BJ (cell line): Measurements from ENCODE around the gene DYNC1LI1. TPM values are rescaled to one million over a fixed set of nuclear protein-coding genes. Genes with fewer than 3 reads are reported as not detected.

Experiments
- CTCF ChIA-PET: fragments of 350-600 bp; formaldehyde crosslinking; extraction: SDS; loops from one replicate; lab custom pipeline; 2021; ENCODE audit warnings: antibody characterized with exemption, inconsistent platforms; lab: Yijun Ruan, JAX
- POLR2A ChIA-PET: fragments of 300-600 bp; sonication (Branson Sonifier 250); formaldehyde crosslinking; extraction: SDS; loops from one replicate; lab custom pipeline; 2021; ENCODE audit warnings: antibody characterized with exemption; lab: Charles Lee
- DNase-seq: peaks from one replicate; pipeline ENCODE4 v3.0.0-alpha.2; 2011; ENCODE audit warnings: low read depth
- H3K27me3 ChIP-seq: 2 replicates; pipeline ENCODE4 v1.6.0; 2011; ENCODE audit warnings: low read length; ENCODE audit not compliant: control insufficient read depth, insufficient read depth
- H3K36me3 ChIP-seq: 2 replicates; pipeline ENCODE4 v1.5.1; 2011; ENCODE audit warnings: low read length; ENCODE audit not compliant: control insufficient read depth, insufficient read depth
- H3K4me3 ChIP-seq: 2 replicates; pipeline ENCODE4 v1.5.1; 2011; ENCODE audit warnings: low read depth, mild to moderate bottlenecking, control low read depth, low read length
- CTCF ChIP-seq: IDR thresholded peaks from 2 replicates; pipeline ENCODE4 v1.5.1; 2011; ENCODE audit warnings: low read depth, mild to moderate bottlenecking, control low read depth, inconsistent platforms, low read length, moderate library complexity; ENCODE audit not compliant: insufficient read depth
- polyA plus RNA-seq: library from polyadenylated mRNA; depleted of rRNA; stranded (reverse); fragments of >200 nt; gene quantifications from 2 replicates; pipeline ENCODE4 v1.2.3, GENCODE V29; 2011; rRNA removed
- small RNA-seq: library from RNA; depleted of rRNA; stranded (forward); fragments of <200 nt; gene quantifications from one replicate; pipeline ENCODE3, GENCODE V24; 2012; ENCODE audit warnings: low replicate concordance, low read depth; ENCODE audit not compliant: insufficient read length

The DYNC1LI1 gene
- polyA plus RNA-seq, 1 experiment, result 15.9 TPM

GRCh38 chr3:32482693-32483092 is 88.0 kb downstream of the DYNC1LI1 start:
- ChIA-PET POLR2A (no interaction called here), CTCF (interaction anchor here (1.2 kb wide), 1 partner anchor 15 kb away, joined by 3 read pairs; no protein-coding TSS in a partner anchor)
- no peak for DNase-seq
- TF ChIP-seq CTCF, result no peak
- no peak overlapping the region for H3K4me3 ChIP-seq
- no peaks in the 10 kb centered on the region for H3K27me3 ChIP-seq
- no peaks in the 10 kb centered on the region for H3K36me3 ChIP-seq

- Histone ChIP-seq H3K4me3 (no peak overlapping the region), H3K27me3 (no peaks in the 10 kb centered on the region), H3K36me3 (no peaks in the 10 kb centered on the region)
- no peak for DNase-seq
- no peak for TF ChIP-seq CTCF
- CTCF ChIA-PET, result interaction anchor here (1.2 kb wide), 1 partner anchor 14 kb away, joined by 3 read pairs; no protein-coding TSS in a partner anchor
- POLR2A ChIA-PET, result no interaction called here
These were observed 88.6 kb downstream of the DYNC1LI1 start for GRCh38 chr3:32481791-32482631.

GRCh38 chr3:32480604-32481003 is 90.1 kb downstream of the DYNC1LI1 start:
- TF ChIP-seq CTCF, result no peak
- H3K27me3 ChIP-seq, result no peaks in the 10 kb centered on the region
- no peak overlapping the region for H3K4me3 ChIP-seq
- DNase-seq, result no peak
- POLR2A ChIA-PET, result no interaction called here
- no peaks in the 10 kb centered on the region for H3K36me3 ChIP-seq
- CTCF ChIA-PET, result interaction anchor here (1.0 to 2.1 kb wide), 3 partner anchors 10 to 106 kb away, joined by 3 to 6 read pairs (median 4); no protein-coding TSS in a partner anchor

Small RNA genes within 50 kb of the gene (small RNA-seq; reads per million reads assigned to genes)
- 2.5 reads per million, percentile 26 among the genes with 10 or more reads in this experiment for gene MIR548AY

Other genes with a start within 250 kb of the DYNC1LI1 start
- 12.7 and 13.7 TPM in 2 replicates for gene CMTM7, start 179.0 kb downstream of the DYNC1LI1 start, polyA plus RNA-seq
- 22.8 and 47.4 TPM in 2 replicates for gene CMTM6, start 68.0 kb downstream of the DYNC1LI1 start, polyA plus RNA-seq
- 20.0 and 26.4 TPM in 2 replicates for gene CNOT10, start 114.3 kb upstream of the DYNC1LI1 start, polyA plus RNA-seq
- gene TRIM71, start 247.1 kb upstream of the DYNC1LI1 start, polyA plus RNA-seq, result not detected in 2 replicates